Measurements from ENCODE around the gene KRT71.

Gene KRT71

GRCh38 chr12:52575948-52576347 lies 23.0 kb upstream of the KRT71 start:
- TF ChIP-seq, protein P1, sequence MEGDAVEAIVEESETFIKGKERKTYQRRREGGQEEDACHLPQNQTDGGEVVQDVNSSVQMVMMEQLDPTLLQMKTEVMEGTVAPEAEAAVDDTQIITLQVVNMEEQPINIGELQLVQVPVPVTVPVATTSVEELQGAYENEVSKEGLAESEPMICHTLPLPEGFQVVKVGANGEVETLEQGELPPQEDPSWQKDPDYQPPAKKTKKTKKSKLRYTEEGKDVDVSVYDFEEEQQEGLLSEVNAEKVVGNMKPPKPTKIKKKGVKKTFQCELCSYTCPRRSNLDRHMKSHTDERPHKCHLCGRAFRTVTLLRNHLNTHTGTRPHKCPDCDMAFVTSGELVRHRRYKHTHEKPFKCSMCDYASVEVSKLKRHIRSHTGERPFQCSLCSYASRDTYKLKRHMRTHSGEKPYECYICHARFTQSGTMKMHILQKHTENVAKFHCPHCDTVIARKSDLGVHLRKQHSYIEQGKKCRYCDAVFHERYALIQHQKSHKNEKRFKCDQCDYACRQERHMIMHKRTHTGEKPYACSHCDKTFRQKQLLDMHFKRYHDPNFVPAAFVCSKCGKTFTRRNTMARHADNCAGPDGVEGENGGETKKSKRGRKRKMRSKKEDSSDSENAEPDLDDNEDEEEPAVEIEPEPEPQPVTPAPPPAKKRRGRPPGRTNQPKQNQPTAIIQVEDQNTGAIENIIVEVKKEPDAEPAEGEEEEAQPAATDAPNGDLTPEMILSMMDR (conservative IDR thresholded peaks at IDR 0.05; ENCODE audit: low read length) = no peak
- H3K4me3 ChIP-seq (ENCODE audit: low read length) = no peak overlapping the region
- no peak for DNase-seq (ENCODE audit: low read depth)

DNA sequence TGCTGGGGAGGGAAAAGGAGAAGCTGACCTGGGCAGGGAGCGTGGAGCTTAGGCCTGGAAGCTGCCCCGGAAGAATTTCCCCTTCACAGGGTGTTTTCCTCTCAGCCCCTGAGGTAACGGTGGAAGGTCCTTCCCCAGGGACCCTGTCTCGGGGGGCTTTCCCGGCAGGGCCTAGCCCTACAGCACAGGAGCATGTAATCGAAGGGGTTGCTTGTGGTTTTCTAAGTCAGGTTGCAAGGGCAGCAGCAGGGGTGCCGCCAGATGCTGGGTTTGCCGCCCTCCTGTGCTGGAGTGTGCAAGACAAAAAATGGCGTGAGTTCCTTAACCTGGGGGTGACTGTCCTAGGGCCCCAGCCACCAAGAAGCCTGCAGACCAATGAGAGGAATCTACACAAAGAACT lies 22.3 kb upstream of the KRT71 start:
- TF ChIP-seq, protein P1 (conservative IDR thresholded peaks at IDR 0.05; ENCODE audit: low read length) = no peak
- no peak for DNase-seq (ENCODE audit: low read depth)
- no peak overlapping the region for H3K4me3 ChIP-seq (ENCODE audit: low read length)

DNA sequence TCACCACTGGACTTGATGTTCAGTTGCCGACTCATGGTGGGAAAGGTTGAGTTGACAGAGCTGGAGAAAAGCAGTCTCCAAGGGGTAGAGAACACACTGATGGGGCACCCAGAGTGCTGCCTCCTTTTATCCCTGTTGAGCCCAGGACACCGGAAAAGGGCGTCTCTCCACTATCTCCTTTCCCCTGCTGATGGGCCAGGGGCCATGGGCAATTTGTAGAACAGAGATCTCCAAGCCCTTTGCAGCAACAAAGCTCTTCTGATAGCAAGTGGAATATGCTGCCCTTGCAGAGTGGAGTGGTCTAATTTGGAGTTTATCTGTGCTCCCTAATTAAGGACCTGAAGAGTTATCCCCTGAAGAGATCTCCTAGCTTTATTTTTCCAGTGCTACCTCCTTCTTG lies 20.8 kb upstream of the KRT71 start, which contains the start of gene KRT74:
Gene KRT74 (minus strand): TSS at position 101 of the 400 bp plus-strand sequence. CDS start 66 bp downstream, at position 35.
- TF ChIP-seq, protein P1 (conservative IDR thresholded peaks at IDR 0.05; ENCODE audit: low read length) = no peak
- no peak for DNase-seq (ENCODE audit: low read depth)
- no peak within 1 kb of the TSS for H3K4me3 ChIP-seq (ENCODE audit: low read length)

GRCh38 chr12:52573306-52573705 lies 20.4 kb upstream of the KRT71 start:
- TF ChIP-seq, protein P1 (conservative IDR thresholded peaks at IDR 0.05; ENCODE audit: low read length) = no peak
- DNase-seq (ENCODE audit: low read depth) = no peak
- H3K4me3 ChIP-seq (ENCODE audit: low read length) = no peak overlapping the region

DNA sequence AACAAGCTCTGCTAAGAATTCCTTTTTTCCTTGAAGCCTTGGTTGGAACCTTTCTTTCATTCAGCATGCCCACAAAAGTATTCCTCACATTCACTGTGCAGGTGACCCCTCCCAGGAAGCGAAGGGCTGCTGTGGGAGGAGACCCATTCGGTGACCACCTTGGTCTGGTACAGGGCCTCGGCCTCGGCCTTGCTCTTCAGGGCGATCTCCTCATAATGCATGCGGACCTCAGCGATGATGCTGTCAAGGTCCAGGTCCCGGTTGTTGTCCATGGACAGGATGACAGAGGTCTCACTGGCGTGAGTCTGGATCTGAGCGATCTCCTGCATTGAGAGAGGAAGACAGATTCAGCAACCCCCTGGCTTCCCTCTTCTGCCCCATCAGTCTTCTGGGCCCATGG lies 17.6 kb upstream of the KRT71 start:
- H3K4me3 ChIP-seq (ENCODE audit: low read length) = no peak overlapping the region
- TF ChIP-seq, protein P1 (conservative IDR thresholded peaks at IDR 0.05; ENCODE audit: low read length) = no peak
- DNase-seq (ENCODE audit: low read depth) = no peak

- TF ChIP-seq, protein P1 (conservative IDR thresholded peaks at IDR 0.05; ENCODE audit: low read length) = no peak
- no peak for DNase-seq (ENCODE audit: low read depth)
- no peak overlapping the region for H3K4me3 ChIP-seq (ENCODE audit: low read length)
Observed at GRCh38 chr12:52568111-52568510, 15.2 kb upstream of the KRT71 start.

DNA sequence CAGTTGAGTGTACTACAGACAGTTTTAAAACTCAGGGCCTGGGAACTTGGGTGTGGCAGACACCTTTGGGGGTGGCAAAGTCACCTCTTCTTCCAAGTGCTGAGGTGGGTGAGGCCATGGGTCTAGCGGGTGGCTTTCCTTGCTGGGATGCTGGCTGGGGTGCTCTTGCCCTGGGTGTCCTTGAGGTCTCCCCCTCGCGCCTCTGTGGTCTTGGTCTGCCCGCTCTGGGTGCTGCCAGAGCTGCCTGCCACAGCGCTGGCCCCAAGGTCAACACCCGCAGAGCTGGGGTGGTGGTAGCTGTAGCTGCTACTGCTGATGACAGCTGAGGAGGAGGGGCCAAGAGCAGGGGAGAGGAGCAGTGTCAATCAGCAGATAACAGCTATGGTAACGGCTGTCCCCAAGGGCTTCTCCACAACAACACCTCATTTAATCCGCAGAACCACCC lies 13.9 kb upstream of the KRT71 start:
- no peak for DNase-seq (ENCODE audit: low read depth)
- TF ChIP-seq, protein P1 (conservative IDR thresholded peaks at IDR 0.05; ENCODE audit: low read length) = no peak

More for the DNA sequence above, 13.9 kb upstream of the KRT71 start:
- no peak overlapping the region for H3K4me3 ChIP-seq (ENCODE audit: low read length)
